Vagina (tissue), 2 donors: ENCODE results near the gene VLDLR. TPM values are rescaled to one million over a fixed set of nuclear protein-coding genes. Genes with fewer than 3 reads are reported as not detected.
"Not testable (repeated sequence)": the region's sequence is repeated elsewhere in the genome, so short reads cannot be mapped to it uniquely, and the experiment has no call there.

Experiments
- DNase-seq, 2 donors: peaks; one replicate each; pipeline ENCODE4 v3.0.0-alpha.2; 2017; ENCODE audit errors: extremely low spot score in 2 of 2
- H3K27ac ChIP-seq: fragments of 200-600 bp; sonication (generic); one replicate; pipeline ENCODE4 v1.5.1; 2019
- H3K27me3 ChIP-seq: fragments of 200-600 bp; sonication (generic); one replicate; pipeline ENCODE4 v1.5.1; 2019
- H3K36me3 ChIP-seq, 2 donors: fragments of 200-600 bp; sonication (generic); one replicate each; pipeline ENCODE4 v1.5.1; 2017 to 2019
- H3K4me1 ChIP-seq: fragments of 200-600 bp; sonication (generic); one replicate; pipeline ENCODE4 v1.5.1; 2019
- H3K4me3 ChIP-seq, 2 donors: fragments of 200-600 bp; sonication (generic); 1 replicate in 1 of 2; 2 replicates in 1 of 2; pipeline ENCODE4 v1.5.1; 2016 to 2019
- H3K9me3 ChIP-seq: fragments of 200-600 bp; sonication (generic); one replicate; pipeline ENCODE4 v1.5.1; 2019
- CTCF ChIP-seq, 3 experiments: fragments of 450-650 bp in 2 of 3; fragments of 200-600 bp in 1 of 3; sonication (generic) in 1 of 3; IDR thresholded peaks; one replicate each; pipeline ENCODE4 v1.5.1; 2017 to 2019; ENCODE audit warnings: antibody characterized with exemption in 3 of 3, mild to moderate bottlenecking in 2 of 3, moderate library complexity in 2 of 3
- POLR2A ChIP-seq, 2 donors: fragments of 450-650 bp; IDR thresholded peaks; one replicate each; pipeline ENCODE4 v1.6.1; 2017; ENCODE audit warnings: antibody characterized with exemption in 2 of 2, mild to moderate bottlenecking in 2 of 2, moderate library complexity in 2 of 2
- POLR2AphosphoS5 ChIP-seq, 2 donors: sonication (generic); formaldehyde crosslinking; IDR thresholded peaks; one replicate each; pipeline ENCODE4 v1.9.0; 2017; ENCODE audit warnings: antibody characterized with exemption in 2 of 2, mild to moderate bottlenecking in 2 of 2, low read depth in 1 of 2; ENCODE audit not compliant: insufficient read depth in 1 of 2
- intact Hi-C: fragments of 100-400 bp; cut with DNase I; formaldehyde crosslinking; loops from one replicate; pipeline ENCODE4 v1.15.1; 2023
- total RNA-seq: library from RNA; depleted of rRNA; stranded (reverse); fragments of >200 nt; gene quantifications from one replicate; pipeline ENCODE4 v1.2.3, GENCODE V29; 2016

The VLDLR gene
- total RNA-seq, 1 donor from 2014 or later = 4.7 TPM

GRCh38 chr9:2700909-2701550 is 79.4 kb downstream of the VLDLR start:
- Histone ChIP-seq H3K27ac (no peak overlapping the region), H3K4me1 (no peaks in the 10 kb centered on the region), H3K9me3 (no peaks in the 10 kb centered on the region), H3K36me3 (no peaks in the 10 kb centered on the region), H3K4me3 (no peak overlapping the region), H3K27me3 (no peaks in the 10 kb centered on the region)
- intact Hi-C loops = no loop called here
- TF ChIP-seq CTCF (IDR thresholded peaks at IDR 0.05) = no peak
- TF ChIP-seq POLR2A (IDR thresholded peaks at IDR 0.05) = no peak
- no peak for TF ChIP-seq POLR2AphosphoS5 (IDR thresholded peaks at IDR 0.05; ENCODE audit: insufficient read depth in 1 of 2, low read depth in 1 of 2)
- DNase-seq = no peak

- no peak for TF ChIP-seq POLR2AphosphoS5 (IDR thresholded peaks at IDR 0.05; ENCODE audit: insufficient read depth in 1 of 2, low read depth in 1 of 2)
- TF ChIP-seq CTCF (IDR thresholded peaks at IDR 0.05) = no peak
- TF ChIP-seq POLR2A (IDR thresholded peaks at IDR 0.05) = no peak
- Histone ChIP-seq H3K27ac (no peak overlapping the region), H3K4me3 (no peak overlapping the region), H3K4me1 (no peaks in the 10 kb centered on the region), H3K27me3 (no peaks in the 10 kb centered on the region), H3K36me3 (no peaks in the 10 kb centered on the region), H3K9me3 (no peaks in the 10 kb centered on the region)
- intact Hi-C loops = no loop called here
- DNase-seq = no peak
Observed at GRCh38 chr9:2704504-2704903, 82.9 kb downstream of the VLDLR start.

- H3K27ac ChIP-seq, intact Hi-C loops, H3K36me3 ChIP-seq, H3K4me3 ChIP-seq, H3K27me3 ChIP-seq, H3K9me3 ChIP-seq, H3K4me1 ChIP-seq, DNase-seq: not testable (repeated sequence)
Observed at GRCh38 chr9:2707256-2707655, 85.7 kb downstream of the VLDLR start.

Other genes with a start within 250 kb of the VLDLR start
- not detected for gene KCNV2, start 95.7 kb downstream of the VLDLR start, total RNA-seq
- gene PUM3, start 222.3 kb downstream of the VLDLR start, total RNA-seq = 28.0 TPM